GM18507 (cell line): ENCODE data around the gene APEX1.

ENCODE experiments used
- DNase-seq: peaks from one replicate; pipeline ENCODE4 v3.0.0; 2011; ENCODE audit warnings: low read depth; ENCODE audit not compliant: insufficient read length; ENCODE audit errors: extremely low spot score
- FAIRE-seq: peaks from 2 replicates; lab custom pipeline; 2011; peaks lifted over from hg19 to GRCh38; lab: Jason Lieb, UNC

Gene APEX1

GRCh38 chr14:20454516-20455354, at the start of gene APEX1, which contains the start of gene OSGEP:
APEX1 (plus strand) TSS chr14:20455226; CDS start chr14:20455646, 420 bp downstream.
OSGEP (minus strand) TSS chr14:20454812; CDS start chr14:20454683, 129 bp downstream.
- FAIRE-seq (peak; percentile 100), DNase-seq (peak; percentile 90)

GRCh38 chr14:20409226-20409625, 45.8 kb upstream of the APEX1 start:
- DNase-seq (no peak), FAIRE-seq (no peak)

GRCh38 chr14:20412411-20412810, 42.6 kb upstream of the APEX1 start:
- DNase-seq (no peak), FAIRE-seq (peak; percentile 84)

- FAIRE-seq: peak; percentile 73
These were observed 41.9 kb upstream of the APEX1 start, which contains the start of gene TEP1 for GRCh38 chr14:20412876-20413743. TEP1 (minus strand) TSS chr14:20413501; CDS start chr14:20408439, 5,062 bp downstream.

GRCh38 chr14:20413744-20414082, 41.3 kb upstream of the APEX1 start:
- no peak for DNase-seq

More at GRCh38 chr14:20412876-20413743, 41.9 kb upstream of the APEX1 start, which contains the start of gene TEP1:
- peak; percentile 42 for DNase-seq

GRCh38 chr14:20415782-20416206, 39.2 kb upstream of the APEX1 start:
- DNase-seq (no peak), FAIRE-seq (peak; percentile 93)

More at GRCh38 chr14:20413744-20414082, 41.3 kb upstream of the APEX1 start:
- peak; percentile 75 for FAIRE-seq

GRCh38 chr14:20416223-20416622, 38.8 kb upstream of the APEX1 start:
- DNase-seq (no peak), FAIRE-seq (no peak)

- DNase-seq (no peak), FAIRE-seq (no peak)
These were observed 37.5 kb upstream of the APEX1 start for GRCh38 chr14:20417250-20418186.

GRCh38 chr14:20418501-20418909, 36.5 kb upstream of the APEX1 start:
- no peak for DNase-seq
- no peak for FAIRE-seq

GRCh38 chr14:20419419-20419818, 35.6 kb upstream of the APEX1 start:
- DNase-seq: no peak
- no peak for FAIRE-seq

- FAIRE-seq (no peak), DNase-seq (no peak)
These were observed 33.8 kb upstream of the APEX1 start for GRCh38 chr14:20421267-20421666.

- FAIRE-seq (no peak), DNase-seq (no peak)
These were observed 32.1 kb upstream of the APEX1 start for GRCh38 chr14:20422886-20423285.

- FAIRE-seq (peak; percentile 60), DNase-seq (no peak)
These were observed 30.2 kb upstream of the APEX1 start for GRCh38 chr14:20424851-20425250.

GRCh38 chr14:20427231-20428009, 27.6 kb upstream of the APEX1 start:
- FAIRE-seq: peak; percentile 96
- DNase-seq: peak; percentile 64

GRCh38 chr14:20428010-20428365, 27.0 kb upstream of the APEX1 start:
- FAIRE-seq: no peak
- DNase-seq: no peak

- no peak for FAIRE-seq
- DNase-seq: no peak
These were observed 26.2 kb upstream of the APEX1 start for GRCh38 chr14:20428802-20429201.

GRCh38 chr14:20429801-20430669, 25.0 kb upstream of the APEX1 start:
- no peak for DNase-seq
- no peak for FAIRE-seq
